Cerebellar cortex (tissue), 1 donor: ENCODE data around the gene LOXL3.

Experiments
- DNase-seq: peaks from one replicate; pipeline ENCODE4 v3.0.0-alpha.2; 2015; ENCODE audit warnings: low spot score

The LOXL3 gene

GRCh38 chr2:74553892-74554819, at the start of gene LOXL3, which contains the start of gene DOK1:
Gene LOXL3, minus strand, starts transcription at chr2:74553942. Its CDS starts 1,308 bp downstream, at chr2:74552634.
Gene DOK1, plus strand, starts transcription at chr2:74554720. Its CDS starts 35 bp downstream, at chr2:74554755.
- DNase-seq = peak; percentile 67

DNA sequence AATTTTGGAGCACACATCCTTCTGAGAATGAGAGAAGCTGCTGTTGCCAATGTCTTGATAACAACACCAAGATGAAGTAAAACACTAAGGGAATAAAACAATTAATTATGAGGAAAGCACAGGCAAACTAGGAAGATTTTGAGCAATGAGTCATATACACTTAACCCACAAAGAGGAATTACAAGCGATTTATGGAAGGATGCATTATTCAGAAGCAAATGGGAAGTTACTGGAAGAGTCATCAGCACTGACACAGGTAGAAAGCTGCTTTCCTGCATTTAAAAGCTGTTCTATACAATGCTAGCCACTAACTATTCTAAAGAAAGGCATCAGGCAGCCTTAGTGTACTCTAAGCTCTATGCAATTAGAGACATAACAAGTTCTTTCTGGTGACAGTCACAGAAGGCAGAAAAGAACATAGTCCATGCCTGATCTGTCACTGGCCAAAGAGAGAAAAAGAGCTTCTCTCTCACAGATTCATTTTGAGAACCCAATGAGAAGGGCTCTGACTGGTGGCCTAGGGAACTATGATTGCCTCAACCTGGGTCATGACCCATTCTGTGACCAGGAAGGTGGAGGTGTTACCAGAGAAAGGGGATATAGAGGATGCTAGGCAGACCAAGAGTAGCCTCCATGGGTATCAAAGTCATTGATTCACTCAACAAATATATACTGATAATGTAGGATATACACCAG, 49.0 kb upstream of the LOXL3 start:
- no peak for DNase-seq

- no peak for DNase-seq
Measured at GRCh38 chr2:74599676-74600075, 45.9 kb upstream of the LOXL3 start.

DNA sequence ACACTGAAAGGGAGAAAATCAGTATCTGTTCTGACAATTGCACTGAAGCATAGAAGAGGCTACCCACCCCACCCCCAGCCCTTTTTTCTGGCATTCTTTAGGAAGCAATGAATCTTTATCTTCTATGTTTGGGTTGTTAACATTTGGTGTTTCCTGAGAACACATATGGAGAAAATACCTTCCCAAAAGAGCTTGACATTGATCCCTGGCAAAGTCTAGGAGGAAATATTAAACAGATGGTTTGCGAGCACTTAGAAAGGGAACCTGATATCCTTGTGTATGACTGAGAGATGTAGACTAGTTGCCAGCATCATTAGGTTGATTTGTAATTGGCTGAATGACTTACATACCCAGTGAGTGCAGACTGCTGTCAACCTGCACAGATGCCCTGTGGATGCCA, 43.7 kb upstream of the LOXL3 start:
- DNase-seq = no peak

DNA sequence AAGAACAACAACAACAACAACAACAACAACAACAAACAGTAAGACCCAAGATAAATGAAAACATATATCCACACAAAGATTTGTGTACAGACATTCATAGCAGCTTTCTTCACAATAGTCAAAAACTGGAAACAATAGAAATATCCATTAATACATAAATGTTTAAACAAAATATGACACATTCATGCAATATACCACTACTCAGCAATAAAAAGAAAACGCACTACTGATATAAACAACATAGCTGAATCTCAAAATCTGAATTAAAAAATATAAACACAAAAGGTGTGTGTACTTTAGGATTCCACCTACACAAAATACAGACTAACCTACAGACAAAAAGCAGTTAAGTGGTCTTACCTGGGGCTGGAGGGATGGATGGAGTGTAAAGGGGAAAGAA, 42.8 kb upstream of the LOXL3 start:
- DNase-seq = no peak

- DNase-seq = no peak
Measured at GRCh38 chr2:74593826-74594772, 40.4 kb upstream of the LOXL3 start.

DNA sequence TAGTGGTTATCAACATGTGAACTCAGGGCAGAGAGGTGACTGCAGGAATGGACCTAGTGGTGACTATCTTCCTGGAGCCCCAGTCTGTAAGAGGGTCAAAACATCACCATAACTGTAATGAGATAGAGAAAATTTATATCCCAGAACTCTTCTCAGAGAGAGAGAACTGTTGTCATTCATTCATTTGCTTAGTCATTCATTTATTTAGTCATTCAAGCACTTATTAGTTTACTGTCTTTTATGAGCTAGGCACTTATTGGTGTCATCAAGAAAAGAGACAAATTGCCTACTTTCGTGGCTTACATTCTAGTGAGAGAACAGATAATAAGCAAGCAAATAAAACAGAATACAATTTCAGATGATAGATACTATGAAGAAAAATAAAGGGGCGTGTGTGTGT, 34.9 kb upstream of the LOXL3 start:
- no peak for DNase-seq

DNA sequence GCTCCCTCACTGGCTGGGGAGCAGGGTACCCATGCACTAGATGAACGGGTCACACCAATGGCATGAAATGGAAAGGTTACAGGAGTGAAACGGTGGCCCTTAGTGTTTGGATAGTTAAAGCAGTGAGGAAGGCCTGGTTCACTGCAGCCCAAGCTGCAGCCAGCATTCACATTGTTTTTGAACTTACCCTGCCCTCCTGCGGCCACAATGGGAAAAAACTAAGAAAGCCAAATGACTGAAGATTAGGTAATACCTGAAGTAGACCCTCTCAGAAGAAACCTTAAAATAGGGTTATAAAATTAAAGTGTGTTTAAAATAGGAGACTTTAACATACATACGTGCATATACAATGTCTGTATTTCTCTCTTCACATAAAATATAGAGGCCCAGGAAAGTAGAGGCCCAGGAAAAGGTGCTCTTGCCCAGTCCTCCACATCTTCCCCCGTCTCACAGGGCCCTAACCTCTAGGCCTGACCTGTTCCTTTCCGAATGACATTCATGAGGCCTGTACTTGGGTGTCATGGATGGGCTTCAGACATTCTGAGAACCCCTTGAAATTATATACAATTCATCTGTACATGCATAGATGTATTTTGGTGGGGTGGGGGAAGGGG, 34.0 kb upstream of the LOXL3 start:
- peak; percentile 76 for DNase-seq

DNA sequence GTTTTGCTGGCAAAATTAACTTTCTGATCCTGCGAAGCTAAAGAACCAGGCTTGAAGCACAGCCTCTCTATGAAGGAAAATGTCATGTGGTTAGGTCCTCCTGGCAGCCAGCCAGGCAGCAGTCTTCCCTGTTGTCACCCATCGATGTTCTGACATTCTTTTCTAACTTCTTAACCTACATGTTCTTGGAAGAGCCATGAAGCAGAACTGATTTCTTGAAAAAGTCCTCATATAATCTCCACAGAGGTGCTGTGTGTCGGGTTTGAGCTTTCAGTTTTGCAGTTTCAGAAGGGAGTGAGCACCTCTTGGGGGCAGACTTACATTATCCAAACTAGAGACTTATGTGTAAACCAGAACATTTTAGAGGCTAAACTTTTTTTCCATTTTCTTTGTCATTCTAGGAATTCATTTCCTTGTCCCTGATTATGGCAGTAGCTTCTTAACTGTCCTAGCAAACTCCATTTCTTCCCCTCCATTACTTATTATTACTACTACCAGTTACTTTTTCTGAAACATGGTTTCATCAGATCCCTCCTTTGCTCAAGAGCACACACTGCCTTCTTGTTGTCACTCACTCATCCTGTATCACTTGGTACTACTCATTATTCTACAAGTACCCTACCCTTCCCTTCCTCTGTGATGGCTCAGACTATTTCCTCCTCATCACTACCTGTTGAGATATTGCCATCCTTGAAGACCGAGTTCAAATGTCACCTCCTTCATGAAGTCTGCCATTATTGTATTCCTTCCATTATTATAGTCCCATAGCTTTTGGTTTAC, 31.9 kb upstream of the LOXL3 start:
- DNase-seq = peak; percentile 16

- no peak for DNase-seq
Measured at GRCh38 chr2:74584088-74584645, 30.4 kb upstream of the LOXL3 start.

DNA sequence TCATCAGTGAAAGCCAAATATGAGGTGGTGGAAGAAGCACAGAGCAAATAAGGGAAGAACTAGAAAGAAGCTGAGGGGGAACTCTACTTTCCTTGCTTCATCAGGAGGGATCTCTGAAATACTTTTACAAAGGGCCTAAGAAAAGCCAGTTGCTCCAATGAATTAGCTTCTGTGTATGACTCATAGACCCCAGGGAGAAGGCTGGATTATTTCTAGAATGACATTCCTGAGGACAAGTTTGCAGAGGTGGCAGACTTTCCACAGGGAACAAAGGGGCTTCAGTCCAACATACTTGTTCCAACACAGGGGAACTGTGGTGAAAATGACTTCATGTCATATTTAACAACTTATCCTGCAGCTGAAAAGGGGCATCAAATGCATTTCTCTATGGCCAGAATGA, 29.8 kb upstream of the LOXL3 start:
- DNase-seq = no peak

- DNase-seq = no peak
Measured at GRCh38 chr2:74582184-74582583, 28.4 kb upstream of the LOXL3 start.

DNA sequence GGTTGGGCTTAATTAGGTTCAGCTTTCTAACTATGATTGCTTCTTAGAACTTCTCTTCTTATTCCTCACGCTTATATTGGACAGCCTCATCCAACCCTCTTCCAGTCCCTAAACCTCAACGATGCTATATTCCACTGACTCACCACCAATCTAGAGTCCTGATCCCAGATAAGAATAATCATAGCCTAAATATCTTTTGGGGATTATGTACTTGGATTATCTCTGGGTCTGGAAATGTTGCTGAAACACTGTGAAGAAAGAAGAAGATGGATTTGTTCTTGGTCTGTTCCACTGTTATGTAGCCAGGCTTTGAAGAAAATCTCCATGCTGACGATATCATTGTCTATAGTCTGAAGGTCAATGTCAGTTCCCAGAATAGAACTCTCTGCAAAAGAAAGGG, 27.7 kb upstream of the LOXL3 start:
- DNase-seq = no peak

- DNase-seq = no peak
Measured at GRCh38 chr2:74578408-74578807, 24.7 kb upstream of the LOXL3 start.

GRCh38 chr2:74577448-74577847, 23.7 kb upstream of the LOXL3 start:
- no peak for DNase-seq

DNA sequence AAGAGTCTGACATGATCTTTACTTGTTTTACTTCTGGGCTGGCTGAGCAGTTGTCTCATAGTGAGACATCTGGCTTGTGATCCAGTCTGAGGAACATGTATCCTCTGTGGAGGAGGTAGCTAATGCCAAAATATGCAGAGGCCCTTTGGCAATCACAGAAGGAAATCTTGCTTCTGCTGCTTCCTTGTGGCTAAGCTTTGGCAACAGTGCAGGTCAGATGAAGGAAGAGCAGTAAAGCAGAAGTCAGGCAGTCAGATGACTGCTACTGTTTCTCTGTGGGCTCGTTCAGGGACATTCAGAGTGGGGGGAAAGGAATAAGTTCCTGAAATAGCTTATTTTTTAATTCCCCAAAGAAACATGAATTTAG, 23.1 kb upstream of the LOXL3 start:
- DNase-seq = no peak

GRCh38 chr2:74576211-74576862, 22.6 kb upstream of the LOXL3 start:
- no peak for DNase-seq

DNA sequence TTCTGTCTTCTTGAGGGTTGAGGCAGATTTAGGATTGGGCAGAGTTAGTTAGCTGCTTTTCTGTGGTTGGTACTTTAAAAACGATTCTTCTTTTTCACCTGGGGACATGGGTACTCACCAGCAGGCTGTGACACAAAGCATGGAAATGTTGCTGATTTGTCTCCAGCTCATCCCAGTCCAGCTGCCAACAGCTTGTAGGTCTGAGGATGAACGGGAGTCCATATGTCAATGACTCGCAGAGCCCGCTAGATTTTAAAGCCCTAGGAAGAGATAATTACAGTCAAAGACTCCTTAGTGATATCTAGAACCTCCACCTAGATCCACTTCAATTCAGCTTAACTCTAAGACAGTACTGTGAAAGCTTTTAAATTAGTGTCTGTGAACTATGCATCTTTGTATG, 21.6 kb upstream of the LOXL3 start:
- no peak for DNase-seq

DNA sequence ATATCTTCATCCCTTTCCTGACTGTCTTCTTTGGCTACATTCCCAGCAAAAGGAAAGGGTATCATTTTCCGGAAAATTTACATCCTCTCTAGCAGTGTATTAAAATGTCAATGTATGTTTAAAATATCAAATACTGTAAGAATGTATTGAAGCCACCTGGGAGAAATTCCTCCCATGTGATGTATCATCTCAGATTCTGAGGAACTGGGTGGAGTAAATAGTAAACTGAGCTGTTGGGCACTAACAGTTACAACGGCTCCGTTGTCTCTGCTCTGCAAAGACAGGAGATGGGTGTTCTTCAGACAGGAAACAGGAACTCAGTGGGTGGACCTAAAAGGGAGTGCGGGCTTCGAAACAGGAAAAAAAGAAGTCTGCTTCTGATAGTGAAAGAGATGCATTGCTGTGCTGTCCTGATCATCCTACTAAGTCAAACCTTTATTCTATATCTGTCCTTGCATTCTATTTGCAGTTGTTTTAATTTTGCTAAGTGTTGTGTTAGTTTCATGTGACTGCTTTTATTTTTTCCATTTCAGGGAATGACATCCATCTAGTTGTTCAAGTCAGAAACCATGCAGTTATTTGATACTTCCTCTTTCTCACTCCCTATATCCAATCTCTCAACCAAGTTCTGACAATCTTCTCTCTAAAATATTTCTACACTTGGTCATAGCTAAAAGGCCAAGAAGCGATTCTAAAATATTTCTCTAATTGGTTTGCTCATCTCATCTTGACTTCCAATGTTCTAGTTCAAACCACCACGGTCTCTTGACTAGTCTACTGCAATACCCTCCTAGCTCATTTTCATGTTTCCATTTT, 20.2 kb upstream of the LOXL3 start:
- no peak for DNase-seq
